ENCODE measurements around the gene MGAT5. TPM values are rescaled to one million over a fixed set of nuclear protein-coding genes. Genes with fewer than 3 reads are reported as not detected.

MGAT5 gene
- polyA plus RNA-seq, 1 donor: 13.2 TPM

- no peak for DNase-seq (ENCODE audit: low read depth)
These were observed 114.3 kb downstream of the MGAT5 start for GRCh38 chr2:134368009-134368817.

GRCh38 chr2:134369220-134369902 is 115.5 kb downstream of the MGAT5 start:
- no peak for DNase-seq (ENCODE audit: low read depth)

- no peak for DNase-seq (ENCODE audit: low read depth)
These were observed 117.0 kb downstream of the MGAT5 start for GRCh38 chr2:134370655-134371445.

- no peak for DNase-seq (ENCODE audit: low read depth)
These were observed 118.3 kb downstream of the MGAT5 start for GRCh38 chr2:134372141-134372540.

- DNase-seq (ENCODE audit: low read depth): peak; percentile 83
These were observed 118.8 kb downstream of the MGAT5 start for GRCh38 chr2:134372611-134373131.

- DNase-seq (ENCODE audit: low read depth): no peak
These were observed 122.1 kb downstream of the MGAT5 start for GRCh38 chr2:134375935-134376334.

- DNase-seq (ENCODE audit: low read depth): no peak
These were observed 123.9 kb downstream of the MGAT5 start for GRCh38 chr2:134377730-134378129.

GRCh38 chr2:134379293-134379692 is 125.4 kb downstream of the MGAT5 start:
- DNase-seq (ENCODE audit: low read depth): no peak

- DNase-seq (ENCODE audit: low read depth): no peak
These were observed 125.8 kb downstream of the MGAT5 start for GRCh38 chr2:134379722-134380121.

GRCh38 chr2:134381141-134381540 is 127.3 kb downstream of the MGAT5 start:
- DNase-seq (ENCODE audit: low read depth): no peak

GRCh38 chr2:134384131-134384530 is 130.3 kb downstream of the MGAT5 start:
- DNase-seq (ENCODE audit: low read depth): no peak

- DNase-seq (ENCODE audit: low read depth): no peak
These were observed 131.3 kb downstream of the MGAT5 start for GRCh38 chr2:134385195-134385594.

- DNase-seq (ENCODE audit: low read depth): no peak
These were observed 132.4 kb downstream of the MGAT5 start for GRCh38 chr2:134386310-134386709.

- no peak for DNase-seq (ENCODE audit: low read depth)
These were observed 135.5 kb downstream of the MGAT5 start for GRCh38 chr2:134389381-134389780.

- DNase-seq (ENCODE audit: low read depth): no peak
These were observed 137.9 kb downstream of the MGAT5 start for GRCh38 chr2:134391751-134392160.

GRCh38 chr2:134392442-134393074 is 138.7 kb downstream of the MGAT5 start:
- no peak for DNase-seq (ENCODE audit: low read depth)

GRCh38 chr2:134393075-134393461 is 139.2 kb downstream of the MGAT5 start:
- no peak for DNase-seq (ENCODE audit: low read depth)

- DNase-seq (ENCODE audit: low read depth): no peak
These were observed 141.9 kb downstream of the MGAT5 start for GRCh38 chr2:134395779-134396178.

GRCh38 chr2:134396493-134396892 is 142.6 kb downstream of the MGAT5 start:
- no peak for DNase-seq (ENCODE audit: low read depth)

GRCh38 chr2:134397146-134397896 is 143.4 kb downstream of the MGAT5 start:
- no peak for DNase-seq (ENCODE audit: low read depth)

GRCh38 chr2:134398300-134398699 is 144.4 kb downstream of the MGAT5 start:
- DNase-seq (ENCODE audit: low read depth): no peak

All from forelimb muscle (tissue), 1 donor.